ENCODE data around the gene MFAP4. TPM values are rescaled to one million over a fixed set of nuclear protein-coding genes. Genes with fewer than 3 reads are reported as not detected.

Gene MFAP4
- total and polyA plus RNA-seq, 12 donors: 7.2 to 84.5 (median 31.9) TPM

DNA sequence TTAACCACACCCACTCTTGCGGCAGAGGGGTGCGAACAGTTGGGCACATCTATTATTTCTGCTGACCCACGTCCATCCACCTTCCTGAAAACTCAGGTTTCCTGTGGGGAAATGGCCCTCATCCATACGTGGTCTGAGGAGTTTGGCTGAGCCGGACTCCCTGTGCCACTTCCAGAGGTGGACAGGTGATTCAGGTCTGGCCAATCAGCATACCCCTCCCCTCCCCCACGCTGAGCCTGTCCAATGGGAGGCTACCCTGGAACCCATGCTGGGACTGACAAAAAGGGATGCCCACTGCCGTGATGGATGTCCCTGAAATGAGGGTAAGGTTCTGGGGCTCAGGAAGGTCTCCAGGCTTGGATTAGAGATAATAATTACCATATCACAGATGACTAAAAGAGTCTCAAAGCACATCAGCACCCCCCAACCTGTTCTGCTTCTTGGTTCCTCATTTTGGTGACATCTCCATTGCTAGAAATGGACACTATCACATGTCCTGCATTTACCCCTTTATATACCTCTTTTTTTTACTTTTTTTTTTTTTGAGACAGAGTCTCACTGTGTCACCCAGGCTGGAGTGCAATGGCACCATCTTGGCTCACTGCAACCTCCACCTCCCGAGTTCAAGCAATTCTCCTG is 14.0 kb downstream of the MFAP4 start:
- Histone ChIP-seq H3K4me3 (no peak overlapping the region), H3K36me3 (replicated peaks in 1 of 2) (no peaks in the 10 kb centered on the region), H3K9me3 (replicated peaks in 1 of 3) (no peaks in the 10 kb centered on the region), H3K27me3 (no peaks in the 10 kb centered on the region), H3K4me1 (replicated peaks in 1 of 2) (peaks cover 0 to 21% of the 10 kb centered on the region in 2 donors), H3K27ac (no peak overlapping the region)
- WGBS, 4 donors: 82 to 89% (median 87%) methylated on average over 4 to 8 of the region's 8 CpGs
- TF ChIP-seq POLR2A (IDR thresholded peaks at IDR 0.05): no peak
- TF ChIP-seq, protein P1, sequence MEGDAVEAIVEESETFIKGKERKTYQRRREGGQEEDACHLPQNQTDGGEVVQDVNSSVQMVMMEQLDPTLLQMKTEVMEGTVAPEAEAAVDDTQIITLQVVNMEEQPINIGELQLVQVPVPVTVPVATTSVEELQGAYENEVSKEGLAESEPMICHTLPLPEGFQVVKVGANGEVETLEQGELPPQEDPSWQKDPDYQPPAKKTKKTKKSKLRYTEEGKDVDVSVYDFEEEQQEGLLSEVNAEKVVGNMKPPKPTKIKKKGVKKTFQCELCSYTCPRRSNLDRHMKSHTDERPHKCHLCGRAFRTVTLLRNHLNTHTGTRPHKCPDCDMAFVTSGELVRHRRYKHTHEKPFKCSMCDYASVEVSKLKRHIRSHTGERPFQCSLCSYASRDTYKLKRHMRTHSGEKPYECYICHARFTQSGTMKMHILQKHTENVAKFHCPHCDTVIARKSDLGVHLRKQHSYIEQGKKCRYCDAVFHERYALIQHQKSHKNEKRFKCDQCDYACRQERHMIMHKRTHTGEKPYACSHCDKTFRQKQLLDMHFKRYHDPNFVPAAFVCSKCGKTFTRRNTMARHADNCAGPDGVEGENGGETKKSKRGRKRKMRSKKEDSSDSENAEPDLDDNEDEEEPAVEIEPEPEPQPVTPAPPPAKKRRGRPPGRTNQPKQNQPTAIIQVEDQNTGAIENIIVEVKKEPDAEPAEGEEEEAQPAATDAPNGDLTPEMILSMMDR (IDR thresholded peaks at IDR 0.05): no peak
- DNase-seq: peak in 3 of 7 donors; percentile 19 to 51 (median 34)
- intact Hi-C loops (cut with DNase I): no loop called here

DNA sequence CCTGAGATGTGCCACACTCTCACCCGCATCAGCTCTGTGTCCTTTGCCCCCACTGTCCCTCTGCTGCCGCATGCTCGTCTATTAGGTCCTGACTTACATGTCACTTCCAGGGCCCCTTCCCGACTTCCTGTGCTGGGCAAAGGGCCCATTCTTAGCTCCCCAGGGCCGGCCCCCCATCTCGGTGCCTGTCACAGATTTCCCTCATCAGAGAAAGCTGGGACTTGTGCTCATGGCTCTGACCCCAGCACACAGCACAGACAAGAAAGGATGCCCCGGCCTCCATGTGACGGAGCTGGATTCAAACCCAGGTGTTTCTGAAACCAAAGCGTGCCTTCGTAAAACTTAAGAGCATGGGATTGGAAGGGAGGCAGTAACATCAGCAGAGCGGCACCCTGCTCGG is 14.6 kb downstream of the MFAP4 start:
- Histone ChIP-seq H3K36me3 (replicated peaks in 1 of 2) (no peaks in the 10 kb centered on the region), H3K9me3 (replicated peaks in 1 of 3) (no peaks in the 10 kb centered on the region), H3K27me3 (no peaks in the 10 kb centered on the region), H3K4me3 (no peak overlapping the region), H3K27ac (no peak overlapping the region), H3K4me1 (replicated peaks in 1 of 2) (peaks cover 0 to 22% of the 10 kb centered on the region in 2 donors)
- WGBS, 4 donors: 72 to 81% (median 79%) methylated on average over 8 to 12 of the region's 12 CpGs
- no peak for DNase-seq
- intact Hi-C loops (cut with DNase I): no loop called here
- no peak for TF ChIP-seq POLR2A (IDR thresholded peaks at IDR 0.05)
- TF ChIP-seq, protein P1 (IDR thresholded peaks at IDR 0.05): no peak

DNA sequence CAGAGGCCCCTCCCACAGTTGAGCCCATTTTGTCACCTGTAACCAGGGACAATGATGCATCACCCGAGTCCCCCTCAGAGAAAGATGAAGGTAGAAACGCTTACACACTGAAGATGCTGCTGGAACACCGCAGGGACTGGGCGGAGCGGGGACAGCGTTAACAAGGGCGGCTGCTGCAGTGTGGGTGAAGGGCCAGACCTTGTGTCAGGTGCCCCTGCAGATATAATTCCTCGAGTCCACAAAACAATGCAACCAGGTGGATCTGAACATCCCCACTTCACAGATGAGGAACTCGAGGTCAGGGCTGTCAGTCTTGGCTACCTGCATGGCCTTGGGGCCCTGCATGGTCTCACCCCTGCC is 15.0 kb downstream of the MFAP4 start:
- no peak overlapping the region for H3K27ac ChIP-seq
- no peaks in the 10 kb centered on the region for H3K27me3 ChIP-seq
- H3K4me3 ChIP-seq: no peak overlapping the region
- no peak for TF ChIP-seq POLR2A (IDR thresholded peaks at IDR 0.05)
- TF ChIP-seq, protein P1 (IDR thresholded peaks at IDR 0.05): no peak
- no peaks in the 10 kb centered on the region for H3K36me3 ChIP-seq (replicated peaks in 1 of 2)
- peak in 3 of 7 donors; percentile 12 to 46 (median 20) for DNase-seq
- 81 to 91% (median 86%) methylated on average over 8 to 9 of the region's 9 CpGs for WGBS, 4 donors
- peaks cover 0 to 20% of the 10 kb centered on the region in 2 donors for H3K4me1 ChIP-seq (replicated peaks in 1 of 2)
- intact Hi-C loops (cut with DNase I): no loop called here
- no peaks in the 10 kb centered on the region for H3K9me3 ChIP-seq (replicated peaks in 1 of 3)

DNA sequence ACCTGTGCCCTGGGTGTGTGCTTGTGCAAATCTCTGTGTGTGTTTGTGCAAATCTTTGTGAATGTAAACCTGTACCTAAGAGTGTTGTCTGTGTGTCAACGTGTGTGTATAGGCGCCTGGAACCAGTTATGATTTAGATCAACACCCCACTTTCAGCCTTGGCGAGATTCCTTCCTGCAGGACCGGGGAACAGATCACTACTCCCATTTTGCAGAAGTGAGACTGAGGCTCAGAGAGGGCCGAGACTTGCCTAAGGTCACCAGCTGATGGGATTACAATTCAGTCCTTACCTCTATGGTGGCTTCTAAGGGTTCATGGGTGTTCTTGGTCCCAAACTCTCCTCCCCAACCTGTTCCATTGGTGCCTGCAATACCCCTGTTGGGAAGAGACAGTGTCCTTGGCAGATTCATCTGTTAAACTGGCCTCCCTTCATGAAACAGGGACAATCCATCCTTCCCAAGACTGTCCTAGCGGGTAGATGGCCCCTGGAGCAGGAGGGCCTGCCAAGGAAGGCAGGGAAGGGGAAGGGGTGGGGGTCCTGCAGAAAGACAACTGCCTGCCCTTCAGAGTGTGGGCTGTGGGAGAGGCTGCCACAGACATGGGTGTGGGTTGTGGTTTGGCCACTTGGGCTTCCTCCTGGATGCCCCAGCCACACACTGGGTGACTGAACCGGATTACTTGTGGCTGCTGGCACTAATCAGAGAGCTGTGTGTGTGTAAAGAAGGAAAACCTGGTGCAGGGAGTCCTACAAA is 15.6 kb downstream of the MFAP4 start:
- Histone ChIP-seq H3K4me1 (replicated peaks in 1 of 2) (peaks cover 0 to 15% of the 10 kb centered on the region in 2 donors), H3K9me3 (replicated peaks in 1 of 3) (no peaks in the 10 kb centered on the region), H3K36me3 (replicated peaks in 1 of 2) (no peaks in the 10 kb centered on the region), H3K27ac (peak overlapping the region in 1 of 5 donors; percentile 68), H3K27me3 (no peaks in the 10 kb centered on the region), H3K4me3 (no peak overlapping the region)
- peak in 2 of 7 donors; percentile 13 to 45 for DNase-seq
- TF ChIP-seq, protein P1 (IDR thresholded peaks at IDR 0.05): no peak
- no peak for TF ChIP-seq POLR2A (IDR thresholded peaks at IDR 0.05)
- 84 to 89% (median 87%) methylated on average over 5 to 7 of the region's 7 CpGs for WGBS, 4 donors
- intact Hi-C loops (cut with DNase I): no loop called here
